Epithelial cell of proximal tubule (primary cell): ENCODE data around the gene SGTB. TPM values are rescaled to one million over a fixed set of nuclear protein-coding genes. Genes with fewer than 3 reads are reported as not detected.
A peak's percentile ranks its signal among the peaks of the same experiment; 100 is the strongest.
"Not testable (repeated sequence)": the region's sequence is repeated elsewhere in the genome, so short reads cannot be mapped to it uniquely, and the experiment has no call there.

Source experiments
- DNase-seq: peaks from one replicate; pipeline ENCODE4 v3.0.0-alpha.2; 2011; ENCODE audit warnings: low read depth
- H3K4me3 ChIP-seq: 2 replicates; pipeline ENCODE4 v1.5.1; 2011; ENCODE audit warnings: low read depth, mild to moderate bottlenecking, low read length
- CTCF ChIP-seq: conservative IDR thresholded peaks from 2 replicates; pipeline ENCODE4 v1.5.1; 2012; ENCODE audit warnings: low read depth, mild to moderate bottlenecking, low read length
- total RNA-seq: library from RNA; depleted of rRNA; stranded (reverse); fragments of >200 nt; gene quantifications from 2 replicates; pipeline ENCODE4 v1.2.3, GENCODE V29; 2015

SGTB gene
- total RNA-seq, 1 donor from 2014 or later, result 5.1 TPM

GRCh38 chr5:65734921-65735320, 13.0 kb upstream of the SGTB start:
- H3K4me3 ChIP-seq, result no peak overlapping the region
- TF ChIP-seq CTCF, result no peak
- no peak for DNase-seq

GRCh38 chr5:65734196-65734775, 12.4 kb upstream of the SGTB start:
- not testable (repeated sequence) for H3K4me3 ChIP-seq, DNase-seq

GRCh38 chr5:65732046-65732445, 10.1 kb upstream of the SGTB start:
- H3K4me3 ChIP-seq, DNase-seq: not testable (repeated sequence)

DNA sequence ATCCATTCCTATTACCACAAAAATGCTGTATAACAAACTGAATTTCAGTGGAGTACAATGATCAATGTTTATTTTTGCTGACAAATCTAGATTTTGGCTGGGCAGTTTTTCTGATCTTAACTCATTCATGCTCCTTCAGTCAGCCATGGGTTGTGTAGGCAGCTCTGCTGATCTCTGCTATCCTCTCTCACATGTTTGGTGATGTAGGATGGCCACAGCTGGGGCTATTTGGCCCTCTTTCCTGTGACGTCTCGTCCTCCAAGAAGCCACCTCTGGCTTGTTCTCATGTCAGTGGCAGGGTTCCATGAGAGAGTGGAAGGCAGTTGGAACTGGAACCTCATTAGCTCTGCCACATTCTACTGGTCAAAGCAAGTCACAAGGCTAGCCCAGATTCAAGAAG, 9.0 kb upstream of the SGTB start:
- H3K4me3 ChIP-seq, result no peak overlapping the region
- no peak for TF ChIP-seq CTCF
- DNase-seq, result no peak

GRCh38 chr5:65728218-65728617, 6.3 kb upstream of the SGTB start:
- TF ChIP-seq CTCF, result no peak
- no peak overlapping the region for H3K4me3 ChIP-seq
- no peak for DNase-seq

DNA sequence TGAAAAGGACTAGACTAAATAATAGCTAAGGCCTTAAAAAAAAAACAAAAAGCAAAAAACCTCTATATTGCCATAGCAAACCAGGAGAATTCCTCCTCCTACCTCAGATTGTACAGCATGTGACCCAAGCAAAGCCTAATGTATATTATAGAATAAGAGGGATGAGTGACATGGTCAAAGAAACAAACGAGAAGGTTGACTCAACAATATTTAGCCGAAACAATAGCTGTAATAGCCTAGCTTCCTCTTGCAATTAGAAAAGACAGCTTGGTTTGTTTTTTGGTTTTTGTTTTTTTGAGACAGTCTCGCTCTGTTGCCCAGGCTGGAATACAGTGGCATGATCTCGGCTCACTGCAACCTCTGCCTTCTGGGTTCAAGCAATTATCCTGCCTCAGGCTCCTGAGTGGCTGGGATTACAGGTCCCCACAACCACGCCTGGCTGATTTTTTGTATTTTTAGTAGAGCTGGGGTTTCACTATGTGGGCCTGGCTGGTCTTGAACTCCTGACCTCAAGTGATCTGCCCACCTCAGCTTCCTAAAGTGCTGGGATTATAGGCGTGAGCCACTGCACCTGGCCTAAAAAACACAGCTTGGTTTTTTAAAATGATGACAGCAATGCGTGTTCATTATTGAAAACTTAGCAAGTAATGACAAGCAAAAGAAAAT, 5.7 kb upstream of the SGTB start:
- no peak overlapping the region for H3K4me3 ChIP-seq
- no peak for DNase-seq
- TF ChIP-seq CTCF, result no peak

DNA sequence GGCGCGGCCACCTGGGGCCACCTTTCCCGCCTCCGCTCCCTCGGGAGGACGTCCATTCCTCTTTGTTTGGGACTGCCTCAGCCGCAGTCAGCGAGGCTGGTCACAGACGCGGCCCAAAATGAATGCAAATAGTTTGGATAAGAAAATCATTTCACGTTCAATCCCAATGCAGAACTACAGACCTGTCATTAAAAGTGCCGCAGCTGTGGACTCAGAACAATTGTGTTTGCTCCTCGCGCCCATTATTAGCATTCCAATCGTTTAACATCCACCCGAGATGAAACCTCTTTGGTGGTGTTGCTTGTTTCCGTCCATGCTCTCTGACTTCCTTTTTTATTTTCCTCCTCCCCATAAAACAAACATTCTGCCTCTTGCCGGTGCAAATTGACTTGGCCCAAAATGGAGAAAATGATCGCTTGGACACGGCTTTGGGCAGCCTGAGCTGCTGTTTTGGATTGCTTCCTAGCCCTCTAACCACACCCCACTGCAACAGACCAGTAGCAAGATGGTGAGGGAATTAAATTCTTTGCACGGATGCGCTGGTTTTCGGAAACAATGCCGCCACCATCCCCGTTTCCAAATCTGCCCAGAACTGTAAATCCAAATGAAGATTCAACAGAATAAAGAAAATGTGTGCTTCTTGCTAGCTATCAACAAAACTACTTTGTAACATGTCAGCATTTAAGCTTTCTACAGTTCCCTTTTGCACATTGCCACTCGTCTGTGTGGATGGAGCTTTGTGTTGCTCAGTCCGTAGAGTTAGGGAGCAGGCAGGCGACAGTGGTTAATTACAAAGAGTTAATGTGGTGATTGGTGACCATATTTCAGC, 880 bp upstream of the SGTB start:
- TF ChIP-seq CTCF, result no peak
- no peak for DNase-seq
- peak overlapping the region; percentile 67 for H3K4me3 ChIP-seq
